Stimulated activated CD4-positive, alpha-beta T cell treated with anti-CD3 and anti-CD28 coated beads, Interleukin-4, amount 100 ng/mL, for 4 hours (primary cell): ENCODE measurements around the gene DCUN1D2.

ENCODE experiments used
- DNase-seq, 2 experiments: peaks; one replicate each; pipeline ENCODE4 v3.0.0-alpha.2; 2020

The DCUN1D2 gene

GRCh38 chr13:113518076-113518803, 27.7 kb upstream of the DCUN1D2 start:
- DNase-seq = no peak

- no peak for DNase-seq
These were observed 24.3 kb upstream of the DCUN1D2 start for GRCh38 chr13:113514847-113515246.

- no peak for DNase-seq
These were observed 23.2 kb upstream of the DCUN1D2 start for GRCh38 chr13:113513761-113514160.

DNA sequence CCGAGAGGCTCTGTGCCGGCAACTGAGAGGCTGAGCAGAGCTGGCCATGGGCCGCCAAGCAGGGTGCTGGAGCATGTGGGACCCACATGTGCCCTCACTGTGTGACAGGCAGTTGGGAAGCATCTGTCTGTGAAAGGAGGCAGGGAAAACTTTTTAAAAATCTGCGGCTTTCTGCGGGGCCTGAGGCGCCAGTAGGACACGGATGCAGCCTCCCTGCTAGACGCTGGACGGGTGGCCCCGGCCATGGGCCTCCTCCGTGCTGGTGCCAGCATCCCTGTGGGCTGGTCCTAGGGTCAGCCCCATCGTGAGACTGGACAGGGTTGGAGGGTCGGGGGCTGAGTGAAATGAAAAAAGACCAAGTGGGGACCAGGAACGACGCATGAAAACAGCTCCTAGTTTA, 20.9 kb upstream of the DCUN1D2 start:
- no peak for DNase-seq

DNA sequence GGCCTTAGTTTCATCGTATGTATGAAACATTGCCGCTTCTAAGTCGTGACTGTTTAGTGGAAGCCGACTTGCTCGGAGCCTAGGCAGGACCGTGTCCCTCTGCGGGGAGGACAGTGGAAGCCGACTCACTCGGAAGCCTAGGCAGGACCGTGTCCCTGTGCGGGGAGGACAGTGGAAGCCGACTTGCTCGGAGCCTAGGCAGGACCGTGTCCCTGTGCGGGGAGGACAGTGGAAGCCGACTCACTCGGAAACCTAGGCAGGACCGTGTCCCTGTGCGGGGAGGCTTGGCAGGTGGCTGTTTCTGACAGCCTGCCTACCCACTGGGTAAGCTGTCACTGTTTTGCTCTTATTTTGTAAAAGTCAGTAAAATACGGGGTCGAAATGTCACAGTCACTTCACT, 20.4 kb upstream of the DCUN1D2 start:
- DNase-seq = no peak

DNA sequence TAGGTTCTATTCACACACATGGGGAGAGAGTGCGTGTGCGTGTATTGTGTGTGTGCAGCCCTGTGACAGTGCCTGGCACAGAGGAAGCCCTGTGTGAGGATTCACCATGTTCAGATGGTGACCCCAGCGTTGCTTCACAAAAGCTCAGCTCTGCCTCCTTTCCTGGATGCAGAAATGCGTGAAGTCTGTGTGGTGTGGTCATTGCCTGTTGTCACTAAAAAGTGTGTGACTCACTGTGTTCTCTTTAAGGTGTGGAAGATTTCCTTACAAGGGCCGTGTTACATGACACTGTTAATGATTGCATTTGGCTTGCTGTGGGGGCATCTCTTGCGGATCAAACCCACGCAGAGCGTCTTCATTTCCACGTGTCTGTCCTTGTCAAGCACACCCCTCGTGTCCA, 19.5 kb upstream of the DCUN1D2 start:
- DNase-seq = no peak

- no peak for DNase-seq
These were observed 18.2 kb upstream of the DCUN1D2 start for GRCh38 chr13:113508521-113509254.

- no peak for DNase-seq
These were observed 17.2 kb upstream of the DCUN1D2 start for GRCh38 chr13:113507505-113508345.

DNA sequence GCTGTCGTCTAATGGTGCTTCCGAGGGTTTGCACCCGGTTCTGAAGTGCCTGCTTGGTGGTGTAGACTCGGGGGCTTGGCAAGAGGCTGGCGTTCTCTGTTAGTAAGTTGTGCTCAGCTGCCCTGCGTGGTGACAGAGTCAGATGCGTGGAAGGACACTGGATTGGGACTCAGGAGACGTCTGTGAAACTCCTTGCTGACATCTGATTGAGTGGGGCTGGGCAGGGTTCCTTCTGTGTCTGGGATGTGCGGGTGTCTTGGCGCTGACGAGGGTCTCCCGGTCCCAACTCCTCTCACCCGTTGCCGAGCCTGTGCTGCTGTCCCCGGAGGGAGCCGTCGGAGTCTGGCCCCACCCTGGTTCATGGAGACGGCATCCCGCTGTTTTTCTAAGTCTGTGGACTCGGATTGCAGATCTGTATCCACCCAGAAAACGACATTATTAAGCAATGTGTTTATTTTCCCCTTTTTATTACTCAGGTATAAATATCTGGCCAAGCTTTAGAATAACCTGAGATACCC, 16.4 kb upstream of the DCUN1D2 start:
- DNase-seq = no peak

- DNase-seq = no peak
These were observed 15.6 kb upstream of the DCUN1D2 start for GRCh38 chr13:113506025-113506685.

GRCh38 chr13:113502686-113503085, 12.2 kb upstream of the DCUN1D2 start:
- no peak for DNase-seq

DNA sequence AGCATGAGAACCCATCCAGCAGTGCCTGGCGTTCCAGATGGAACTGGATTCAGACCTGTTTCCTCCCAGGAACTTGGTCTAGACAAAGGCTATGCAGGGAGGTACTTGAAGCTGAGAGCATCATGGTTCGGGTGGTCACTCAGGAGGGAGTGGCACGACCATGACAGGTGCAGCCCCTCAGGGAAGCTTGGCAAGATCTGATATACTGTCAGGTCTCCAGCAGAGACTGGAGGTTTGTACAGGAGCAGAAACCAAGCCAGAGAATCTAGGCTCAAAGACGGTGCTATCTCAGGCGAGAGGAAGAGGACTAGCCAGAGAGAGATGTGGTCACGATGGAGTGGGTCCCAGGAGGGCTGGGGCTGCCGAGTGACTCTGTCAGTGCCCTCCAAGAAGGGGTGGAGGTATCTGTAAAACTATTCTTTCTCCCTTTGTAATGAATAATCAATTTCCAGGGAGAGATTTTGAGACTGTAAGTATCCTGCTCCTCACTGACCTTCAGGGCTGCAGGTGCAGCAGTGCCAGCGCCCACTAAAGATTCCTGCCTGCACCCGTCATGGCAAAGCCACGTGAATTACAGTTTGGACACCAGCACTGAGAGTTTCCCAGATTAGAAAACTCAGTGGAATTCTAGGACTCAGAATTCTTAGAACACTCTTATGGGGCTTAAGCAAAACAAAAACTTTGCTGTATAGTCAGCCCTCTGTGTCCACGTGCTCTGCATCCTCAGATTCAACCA, 10.2 kb upstream of the DCUN1D2 start:
- no peak for DNase-seq

GRCh38 chr13:113499936-113500335, 9.4 kb upstream of the DCUN1D2 start:
- DNase-seq = no peak

DNA sequence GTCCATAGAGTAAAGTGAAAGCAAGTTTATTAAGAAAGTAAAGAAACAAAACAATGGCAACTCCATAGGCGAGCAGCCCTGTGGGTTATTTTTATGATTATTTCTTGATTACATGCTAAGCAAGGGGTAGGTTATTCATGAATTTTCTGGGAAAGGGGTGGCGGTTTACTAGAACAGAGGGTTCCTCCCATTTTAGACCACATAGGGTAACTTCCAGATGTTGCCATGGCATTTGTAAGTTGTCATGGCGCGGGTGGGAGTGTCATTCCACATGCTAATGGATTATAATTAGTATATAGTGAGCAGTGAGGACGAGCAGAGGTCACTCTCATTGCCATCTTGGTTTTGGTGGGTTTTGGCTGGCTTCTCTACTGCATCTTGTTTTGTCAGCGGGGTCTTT, 8.4 kb upstream of the DCUN1D2 start:
- no peak for DNase-seq

DNA sequence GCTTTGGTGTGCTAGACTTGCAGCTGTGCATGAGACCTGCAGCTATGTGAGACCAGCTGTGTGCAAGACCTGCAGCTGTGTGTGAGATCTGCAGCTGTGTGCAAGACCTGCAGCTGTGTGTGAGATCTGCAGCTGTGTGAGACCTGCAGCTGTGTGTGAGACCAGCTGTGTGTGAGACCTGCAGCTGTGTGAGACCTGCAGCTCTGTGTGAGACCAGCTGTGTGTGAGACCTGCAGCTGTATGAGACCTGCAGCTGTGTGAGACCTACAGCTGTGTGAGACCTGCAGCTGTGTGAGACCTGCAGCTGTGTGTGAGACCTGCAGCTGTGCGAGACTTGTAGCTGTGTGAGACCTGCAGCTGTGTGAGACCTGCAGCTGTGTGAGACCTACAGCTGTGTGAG, 6.7 kb upstream of the DCUN1D2 start:
- no peak for DNase-seq

- DNase-seq = no peak
These were observed 5.1 kb upstream of the DCUN1D2 start for GRCh38 chr13:113495494-113496210.

DNA sequence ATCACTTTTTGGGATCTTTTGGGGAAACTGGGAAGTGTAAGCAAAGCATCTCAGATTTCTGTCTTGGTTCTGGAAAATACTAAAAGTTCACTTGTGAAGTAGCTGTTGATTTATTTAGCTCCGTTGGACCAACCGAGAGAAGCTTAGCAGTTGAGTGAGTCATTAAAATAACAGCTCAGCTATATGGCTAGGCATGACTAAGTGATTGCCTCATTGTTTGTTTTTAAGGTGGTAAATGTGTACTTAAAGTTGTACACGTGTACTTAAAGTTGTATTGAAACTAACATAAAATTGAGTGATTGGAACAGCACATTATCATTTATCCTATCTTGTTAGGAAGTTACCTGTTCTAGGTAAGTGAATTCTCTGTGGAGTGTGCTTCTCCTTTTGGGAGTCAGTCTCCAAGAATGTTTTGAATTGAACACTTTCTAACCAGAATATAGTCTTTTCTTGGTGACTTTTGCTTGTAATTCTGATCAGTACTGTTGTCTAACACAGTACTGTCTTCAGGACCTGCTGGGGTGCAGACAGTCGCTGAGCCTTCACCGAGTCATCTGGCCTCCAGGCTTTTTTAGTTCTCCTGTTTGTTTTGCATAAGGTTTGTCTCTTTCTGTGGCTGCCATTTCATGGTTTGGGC, 2.9 kb upstream of the DCUN1D2 start:
- DNase-seq = no peak

GRCh38 chr13:113491982-113492381, 1.5 kb upstream of the DCUN1D2 start:
- DNase-seq = no peak

DNA sequence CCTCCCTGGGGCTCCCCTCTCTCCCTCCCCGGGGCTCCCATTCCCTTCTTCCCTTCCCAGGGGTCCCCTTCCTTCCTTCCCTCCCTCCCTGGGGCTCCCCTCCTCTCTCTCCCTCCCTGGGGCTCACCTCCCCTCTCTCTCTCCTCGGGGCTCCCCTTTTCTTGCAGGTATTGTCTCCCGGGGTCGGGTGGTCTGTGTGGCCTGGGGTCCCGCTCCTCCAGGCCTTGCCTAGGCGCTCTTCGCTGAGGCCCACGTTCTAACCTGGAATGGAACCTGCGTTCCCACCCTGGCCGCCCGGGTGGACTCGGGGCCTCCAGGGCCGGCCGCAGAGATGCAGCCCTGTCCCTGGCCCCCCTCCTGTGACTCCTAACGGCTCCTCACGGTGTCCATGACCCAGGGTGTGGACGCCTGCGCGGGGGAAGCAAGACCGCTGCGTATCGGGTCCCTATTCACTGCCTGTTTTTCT, 940 bp upstream of the DCUN1D2 start:
- no peak for DNase-seq
